Breast epithelium (tissue), 3 donors: ENCODE data around the gene ATP9A.

Source experiments
- POLR2A ChIP-seq: fragments of 450-650 bp; IDR thresholded peaks from one replicate; pipeline ENCODE4 v1.6.1; 2016; ENCODE audit warnings: antibody characterized with exemption, mild to moderate bottlenecking, moderate library complexity
- POLR2AphosphoS5 ChIP-seq, 3 donors: sonication (generic); formaldehyde crosslinking; IDR thresholded peaks; one replicate each; pipeline ENCODE4 v1.6.1; 2017; ENCODE audit warnings: antibody characterized with exemption in 3 of 3
- TF ChIP-seq, protein P1 (sequence below), 3 donors: fragments of 450-650 bp; IDR thresholded peaks; one replicate each; pipeline ENCODE4 v1.5.1; 2016 to 2017; ENCODE audit warnings: antibody characterized with exemption in 3 of 3, mild to moderate bottlenecking in 3 of 3, moderate library complexity in 3 of 3

DNA sequence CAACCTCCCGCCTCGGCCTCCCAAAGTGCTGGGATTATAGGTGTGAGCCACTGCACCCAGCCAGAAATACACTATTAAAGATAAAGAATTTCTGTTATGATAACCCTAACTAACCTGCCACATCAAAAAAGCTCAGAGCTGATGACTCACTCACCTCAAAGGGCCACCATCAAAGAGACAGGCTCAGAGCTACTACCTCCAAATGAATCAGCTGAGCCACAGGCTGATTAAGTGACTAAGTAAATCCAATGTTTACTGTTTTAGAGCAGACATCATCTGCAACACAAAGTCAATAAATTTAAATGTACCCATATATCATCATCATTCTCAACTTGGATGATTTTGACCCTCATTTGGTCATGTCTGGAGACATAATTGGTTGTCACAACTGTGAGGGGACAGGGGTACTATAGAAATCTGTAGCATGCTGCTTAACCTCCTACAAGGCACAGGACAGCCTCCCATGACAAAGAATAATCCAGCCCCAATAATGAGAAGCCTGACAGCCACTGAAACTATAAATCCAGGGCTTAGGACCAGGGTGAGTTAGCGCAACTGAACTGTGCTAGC is 106.5 kb downstream of the ATP9A start:
- TF ChIP-seq, protein P1, sequence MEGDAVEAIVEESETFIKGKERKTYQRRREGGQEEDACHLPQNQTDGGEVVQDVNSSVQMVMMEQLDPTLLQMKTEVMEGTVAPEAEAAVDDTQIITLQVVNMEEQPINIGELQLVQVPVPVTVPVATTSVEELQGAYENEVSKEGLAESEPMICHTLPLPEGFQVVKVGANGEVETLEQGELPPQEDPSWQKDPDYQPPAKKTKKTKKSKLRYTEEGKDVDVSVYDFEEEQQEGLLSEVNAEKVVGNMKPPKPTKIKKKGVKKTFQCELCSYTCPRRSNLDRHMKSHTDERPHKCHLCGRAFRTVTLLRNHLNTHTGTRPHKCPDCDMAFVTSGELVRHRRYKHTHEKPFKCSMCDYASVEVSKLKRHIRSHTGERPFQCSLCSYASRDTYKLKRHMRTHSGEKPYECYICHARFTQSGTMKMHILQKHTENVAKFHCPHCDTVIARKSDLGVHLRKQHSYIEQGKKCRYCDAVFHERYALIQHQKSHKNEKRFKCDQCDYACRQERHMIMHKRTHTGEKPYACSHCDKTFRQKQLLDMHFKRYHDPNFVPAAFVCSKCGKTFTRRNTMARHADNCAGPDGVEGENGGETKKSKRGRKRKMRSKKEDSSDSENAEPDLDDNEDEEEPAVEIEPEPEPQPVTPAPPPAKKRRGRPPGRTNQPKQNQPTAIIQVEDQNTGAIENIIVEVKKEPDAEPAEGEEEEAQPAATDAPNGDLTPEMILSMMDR (IDR thresholded peaks at IDR 0.05): no peak
- TF ChIP-seq POLR2AphosphoS5 (IDR thresholded peaks at IDR 0.05): no peak
- no peak for TF ChIP-seq POLR2A
